WTC11 (cell line): Measurements from ENCODE around the gene LYPD1. TPM values are rescaled to one million over a fixed set of nuclear protein-coding genes. Genes with fewer than 3 reads are reported as not detected.

ENCODE experiments used
- ATAC-seq: fragments of 200-7000 bp; cut with Tn5 transposase; 2 replicates; pipeline ENCODE4 v1.10.0; 2021; ENCODE audit warnings: mild to moderate bottlenecking, moderate library complexity
- CTCF ChIA-PET: fragments of 300-600 bp; sonication (Branson Sonifier 250); formaldehyde crosslinking; loops from one replicate; lab custom pipeline; 2021; ENCODE audit warnings: antibody characterized with exemption; lab: Charles Lee
- POLR2A ChIA-PET: fragments of 350-600 bp; sonication (Branson Sonifier 250); formaldehyde crosslinking; loops from one replicate; lab custom pipeline; 2021; ENCODE audit warnings: antibody characterized with exemption; lab: Charles Lee
- DNase-seq: peaks from one replicate; pipeline ENCODE4 v3.0.0; 2021; ENCODE audit warnings: low spot score
- H3K27ac Mint-ChIP-seq: 2 replicates; pipeline ENCODE4 v1.8.0; 2021; ENCODE audit warnings: mixed read lengths
- H3K27me3 Mint-ChIP-seq: 2 replicates; pipeline ENCODE4 v1.8.0; 2021; ENCODE audit warnings: low read depth, mild to moderate bottlenecking, moderate library complexity, mixed read lengths
- H3K36me3 Mint-ChIP-seq: 2 replicates; pipeline ENCODE4 v1.8.0; 2021; ENCODE audit warnings: mixed read lengths
- H3K4me1 Mint-ChIP-seq: 2 replicates; pipeline ENCODE4 v1.8.0; 2022; ENCODE audit warnings: mixed read lengths
- H3K4me3 Mint-ChIP-seq: 2 replicates; pipeline ENCODE4 v1.8.0; 2021; ENCODE audit warnings: mild to moderate bottlenecking, moderate library complexity, mixed read lengths
- H3K9me3 Mint-ChIP-seq: 2 replicates; pipeline ENCODE4 v1.8.0; 2021; ENCODE audit warnings: mixed read lengths
- CBFB ChIP-seq: sonication (generic); formaldehyde crosslinking; IDR thresholded peaks from 2 replicates; pipeline ENCODE4 v1.8.1; 2022; ENCODE audit warnings: mild to moderate bottlenecking, low read depth, missing genetic modification reagents
- FOXJ3 ChIP-seq: sonication (generic); formaldehyde crosslinking; IDR thresholded peaks from 2 replicates; pipeline ENCODE4 v1.9.0; 2021; ENCODE audit warnings: missing genetic modification reagents, mild to moderate bottlenecking, borderline replicate concordance
- FOXP1 ChIP-seq: sonication (generic); formaldehyde crosslinking; IDR thresholded peaks from 2 replicates; pipeline ENCODE4 v1.8.0; 2022; ENCODE audit warnings: missing genetic modification reagents, mild to moderate bottlenecking, moderate library complexity, borderline replicate concordance
- HMGXB4 ChIP-seq: sonication (generic); formaldehyde crosslinking; IDR thresholded peaks from 2 replicates; pipeline ENCODE4 v1.8.1; 2023; ENCODE audit warnings: mild to moderate bottlenecking, moderate library complexity, missing genetic modification reagents
- MAX ChIP-seq: sonication (generic); formaldehyde crosslinking; IDR thresholded peaks from 2 replicates; pipeline ENCODE4 v1.8.0; 2022; ENCODE audit warnings: mild to moderate bottlenecking, missing genetic modification reagents
- MXD4 ChIP-seq: fragments of 250-450 bp; sonication (Bioruptor Pico); IDR thresholded peaks from 2 replicates; pipeline ENCODE4 v1.8.0; 2021; ENCODE audit warnings: mild to moderate bottlenecking, moderate library complexity, borderline replicate concordance
- NFATC4 ChIP-seq: fragments of 250-450 bp; sonication (Bioruptor Pico); IDR thresholded peaks from 2 replicates; pipeline ENCODE4 v1.9.0; 2021; ENCODE audit warnings: mild to moderate bottlenecking
- NFE2L1 ChIP-seq: sonication (generic); formaldehyde crosslinking; IDR thresholded peaks from 2 replicates; pipeline ENCODE4 v1.8.1; 2023; ENCODE audit warnings: missing genetic modification reagents
- NR1H2 ChIP-seq: sonication (generic); formaldehyde crosslinking; IDR thresholded peaks from 2 replicates; pipeline ENCODE4 v1.9.0; 2021; ENCODE audit warnings: mild to moderate bottlenecking, moderate library complexity, missing genetic modification reagents
- NR2C2 ChIP-seq: sonication (generic); formaldehyde crosslinking; IDR thresholded peaks from 2 replicates; pipeline ENCODE4 v1.8.0; 2022; ENCODE audit warnings: mild to moderate bottlenecking, missing genetic modification reagents
- OVOL2 ChIP-seq: fragments of 250-450 bp; sonication (Bioruptor Pico); IDR thresholded peaks from 2 replicates; pipeline ENCODE4 v1.9.0; 2021; ENCODE audit warnings: mild to moderate bottlenecking, borderline replicate concordance
- RELA ChIP-seq: sonication (generic); formaldehyde crosslinking; IDR thresholded peaks from 2 replicates; pipeline ENCODE4 v1.8.1; 2022; ENCODE audit warnings: missing genetic modification reagents, mild to moderate bottlenecking, borderline replicate concordance
- SP1 ChIP-seq: sonication (generic); formaldehyde crosslinking; conservative IDR thresholded peaks from 2 replicates; pipeline ENCODE4 v1.8.1; 2022; ENCODE audit warnings: missing genetic modification reagents
- TEAD4 ChIP-seq: sonication (generic); formaldehyde crosslinking; IDR thresholded peaks from 2 replicates; pipeline ENCODE4 v1.8.0; 2022; ENCODE audit warnings: mild to moderate bottlenecking, missing genetic modification reagents
- TP53 ChIP-seq: sonication (generic); formaldehyde crosslinking; IDR thresholded peaks from 2 replicates; pipeline ENCODE4 v1.8.1; 2023; ENCODE audit warnings: mild to moderate bottlenecking, missing genetic modification reagents
- USF2 ChIP-seq: sonication (generic); formaldehyde crosslinking; IDR thresholded peaks from 2 replicates; pipeline ENCODE4 v1.8.1; 2023; ENCODE audit warnings: mild to moderate bottlenecking, missing genetic modification reagents, moderate library complexity
- ZBTB21 ChIP-seq: sonication (generic); formaldehyde crosslinking; IDR thresholded peaks from 2 replicates; pipeline ENCODE4 v1.8.1; 2023; ENCODE audit warnings: mild to moderate bottlenecking, missing genetic modification reagents, borderline replicate concordance
- ZNF232 ChIP-seq: sonication (generic); formaldehyde crosslinking; IDR thresholded peaks from 2 replicates; pipeline ENCODE4 v1.8.0; 2022; ENCODE audit warnings: mild to moderate bottlenecking, missing genetic modification reagents
- ZNF263 ChIP-seq: sonication (generic); formaldehyde crosslinking; IDR thresholded peaks from 2 replicates; pipeline ENCODE4 v1.8.1; 2022; ENCODE audit warnings: low read depth, mild to moderate bottlenecking, moderate library complexity, missing genetic modification reagents
- ZNF416 ChIP-seq: fragments of 250-450 bp; sonication (Bioruptor Pico); IDR thresholded peaks from 2 replicates; pipeline ENCODE4 v1.9.0; 2021; ENCODE audit warnings: mild to moderate bottlenecking, inconsistent platforms
- total RNA-seq: library from RNA; stranded (reverse); gene quantifications from 3 replicates; pipeline ENCODE4 v1.2.3, GENCODE V29; 2021
- TF ChIP-seq, protein P1 (sequence below): sonication (generic); formaldehyde crosslinking; IDR thresholded peaks from 2 replicates; pipeline ENCODE4 v1.8.1; 2022; ENCODE audit warnings: mild to moderate bottlenecking, missing genetic modification reagents, moderate library complexity, borderline replicate concordance
- TF ChIP-seq, protein P2 (sequence below): sonication (generic); formaldehyde crosslinking; IDR thresholded peaks from 2 replicates; pipeline ENCODE4 v1.8.0; 2023; ENCODE audit warnings: missing genetic modification reagents, mild to moderate bottlenecking, borderline replicate concordance
- TF ChIP-seq, protein P3 (sequence below): fragments of 200-600 bp; IDR thresholded peaks from 2 replicates; pipeline ENCODE4 v1.8.0; 2022; ENCODE audit warnings: antibody characterized with exemption

Gene LYPD1
- total RNA-seq, 1 experiment from 2014 or later, result 2.8 TPM

DNA sequence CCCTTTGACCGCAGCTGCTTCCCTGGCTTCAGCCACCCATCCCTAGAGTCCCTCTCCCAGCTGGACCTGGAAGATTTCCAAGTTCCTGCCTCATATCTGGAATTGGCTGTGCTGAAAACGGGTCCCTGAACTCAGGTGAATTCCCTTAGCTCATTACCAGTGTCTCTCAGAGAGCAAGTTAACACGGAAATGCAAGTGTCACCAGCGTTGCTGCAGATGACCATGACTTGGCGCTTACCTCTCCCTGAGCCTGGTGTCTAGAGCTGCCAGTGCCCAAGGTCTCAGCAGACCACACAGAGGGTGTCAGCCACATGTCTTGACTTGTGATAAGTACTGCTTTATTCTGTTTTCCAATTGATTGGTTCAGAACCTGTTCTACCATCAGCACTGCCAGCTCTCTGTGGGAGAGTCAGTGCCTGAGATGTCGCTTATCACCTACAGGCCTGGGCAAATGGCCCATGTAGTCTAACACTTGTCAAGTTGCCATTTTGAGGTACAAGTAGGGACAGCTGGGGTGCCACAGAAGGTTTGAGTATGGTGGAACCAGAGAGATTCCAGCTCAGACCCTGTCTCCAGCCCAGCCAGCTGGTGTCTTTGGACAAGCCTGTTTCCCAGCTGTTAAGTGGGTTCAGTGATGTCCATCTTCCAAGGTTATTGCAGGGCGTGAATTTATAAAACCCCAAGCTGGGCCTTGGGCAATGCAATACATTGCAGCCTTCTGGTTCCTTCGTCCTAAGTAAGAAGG is 48.7 kb downstream of the LYPD1 start:
- peaks cover 30% of the 10 kb centered on the region for H3K4me1 Mint-ChIP-seq
- no peak for ATAC-seq

GRCh38 chr2:132620115-132620514 is 49.9 kb downstream of the LYPD1 start:
- no peak for ATAC-seq

More for the DNA sequence above, 48.7 kb downstream of the LYPD1 start:
- Mint-ChIP-seq H3K27me3 (peaks cover 4% of the 10 kb centered on the region; the same call in 1 of the 2 replicates), H3K4me3 (no peak overlapping the region), H3K36me3 (peaks cover 7% of the 10 kb centered on the region), H3K9me3 (peaks cover 15% of the 10 kb centered on the region), H3K27ac (no peak overlapping the region)
- POLR2A ChIA-PET, result no interaction called here
- CTCF ChIA-PET, result interaction anchor here (1.4 kb wide), 1 partner anchor 30 kb away, joined by 3 read pairs; no protein-coding TSS in a partner anchor
- no peak for DNase-seq
- TF ChIP-seq ZNF263 (CRISPR knock-in tag) (no peak), CBFB (CRISPR knock-in tag) (no peak), ZNF232 (CRISPR knock-in tag) (no peak), ZNF416 (CRISPR knock-in tag) (no peak), HMGXB4 (CRISPR knock-in tag) (no peak), OVOL2 (no peak), SP1 (CRISPR knock-in tag) (no peak), NFE2L1 (CRISPR knock-in tag) (no peak), RELA (CRISPR knock-in tag) (no peak), MXD4 (CRISPR knock-in tag) (no peak), TP53 (CRISPR knock-in tag) (no peak)
- TF ChIP-seq, protein P1, sequence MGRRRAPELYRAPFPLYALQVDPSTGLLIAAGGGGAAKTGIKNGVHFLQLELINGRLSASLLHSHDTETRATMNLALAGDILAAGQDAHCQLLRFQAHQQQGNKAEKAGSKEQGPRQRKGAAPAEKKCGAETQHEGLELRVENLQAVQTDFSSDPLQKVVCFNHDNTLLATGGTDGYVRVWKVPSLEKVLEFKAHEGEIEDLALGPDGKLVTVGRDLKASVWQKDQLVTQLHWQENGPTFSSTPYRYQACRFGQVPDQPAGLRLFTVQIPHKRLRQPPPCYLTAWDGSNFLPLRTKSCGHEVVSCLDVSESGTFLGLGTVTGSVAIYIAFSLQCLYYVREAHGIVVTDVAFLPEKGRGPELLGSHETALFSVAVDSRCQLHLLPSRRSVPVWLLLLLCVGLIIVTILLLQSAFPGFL (CRISPR knock-in tag), result no peak
- TF ChIP-seq, all 79 proteins: peak for 0

GRCh38 chr2:132618734-132619133 is 51.3 kb downstream of the LYPD1 start:
- no peak overlapping the region for H3K27ac Mint-ChIP-seq
- peaks cover 2% of the 10 kb centered on the region; the same call in 1 of the 2 replicates for H3K27me3 Mint-ChIP-seq
- no peaks in the 10 kb centered on the region for H3K9me3 Mint-ChIP-seq
- H3K36me3 Mint-ChIP-seq, result no peaks in the 10 kb centered on the region
- ChIA-PET CTCF (no interaction called here), POLR2A (no interaction called here)
- H3K4me1 Mint-ChIP-seq, result peaks cover 24% of the 10 kb centered on the region
- H3K4me3 Mint-ChIP-seq, result no peak overlapping the region
- ATAC-seq (no peak), DNase-seq (no peak)
- TF ChIP-seq ZBTB21 (CRISPR knock-in tag) (no peak), USF2 (CRISPR knock-in tag) (no peak), TEAD4 (CRISPR knock-in tag) (no peak), FOXP1 (CRISPR knock-in tag) (no peak), NR2C2 (CRISPR knock-in tag) (no peak), MAX (CRISPR knock-in tag) (no peak), FOXJ3 (CRISPR knock-in tag) (no peak), NFATC4 (CRISPR knock-in tag) (no peak)
- TF ChIP-seq, protein P2, sequence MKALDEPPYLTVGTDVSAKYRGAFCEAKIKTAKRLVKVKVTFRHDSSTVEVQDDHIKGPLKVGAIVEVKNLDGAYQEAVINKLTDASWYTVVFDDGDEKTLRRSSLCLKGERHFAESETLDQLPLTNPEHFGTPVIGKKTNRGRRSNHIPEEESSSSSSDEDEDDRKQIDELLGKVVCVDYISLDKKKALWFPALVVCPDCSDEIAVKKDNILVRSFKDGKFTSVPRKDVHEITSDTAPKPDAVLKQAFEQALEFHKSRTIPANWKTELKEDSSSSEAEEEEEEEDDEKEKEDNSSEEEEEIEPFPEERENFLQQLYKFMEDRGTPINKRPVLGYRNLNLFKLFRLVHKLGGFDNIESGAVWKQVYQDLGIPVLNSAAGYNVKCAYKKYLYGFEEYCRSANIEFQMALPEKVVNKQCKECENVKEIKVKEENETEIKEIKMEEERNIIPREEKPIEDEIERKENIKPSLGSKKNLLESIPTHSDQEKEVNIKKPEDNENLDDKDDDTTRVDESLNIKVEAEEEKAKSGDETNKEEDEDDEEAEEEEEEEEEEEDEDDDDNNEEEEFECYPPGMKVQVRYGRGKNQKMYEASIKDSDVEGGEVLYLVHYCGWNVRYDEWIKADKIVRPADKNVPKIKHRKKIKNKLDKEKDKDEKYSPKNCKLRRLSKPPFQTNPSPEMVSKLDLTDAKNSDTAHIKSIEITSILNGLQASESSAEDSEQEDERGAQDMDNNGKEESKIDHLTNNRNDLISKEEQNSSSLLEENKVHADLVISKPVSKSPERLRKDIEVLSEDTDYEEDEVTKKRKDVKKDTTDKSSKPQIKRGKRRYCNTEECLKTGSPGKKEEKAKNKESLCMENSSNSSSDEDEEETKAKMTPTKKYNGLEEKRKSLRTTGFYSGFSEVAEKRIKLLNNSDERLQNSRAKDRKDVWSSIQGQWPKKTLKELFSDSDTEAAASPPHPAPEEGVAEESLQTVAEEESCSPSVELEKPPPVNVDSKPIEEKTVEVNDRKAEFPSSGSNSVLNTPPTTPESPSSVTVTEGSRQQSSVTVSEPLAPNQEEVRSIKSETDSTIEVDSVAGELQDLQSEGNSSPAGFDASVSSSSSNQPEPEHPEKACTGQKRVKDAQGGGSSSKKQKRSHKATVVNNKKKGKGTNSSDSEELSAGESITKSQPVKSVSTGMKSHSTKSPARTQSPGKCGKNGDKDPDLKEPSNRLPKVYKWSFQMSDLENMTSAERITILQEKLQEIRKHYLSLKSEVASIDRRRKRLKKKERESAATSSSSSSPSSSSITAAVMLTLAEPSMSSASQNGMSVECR, result no peak
- TF ChIP-seq, protein P3, sequence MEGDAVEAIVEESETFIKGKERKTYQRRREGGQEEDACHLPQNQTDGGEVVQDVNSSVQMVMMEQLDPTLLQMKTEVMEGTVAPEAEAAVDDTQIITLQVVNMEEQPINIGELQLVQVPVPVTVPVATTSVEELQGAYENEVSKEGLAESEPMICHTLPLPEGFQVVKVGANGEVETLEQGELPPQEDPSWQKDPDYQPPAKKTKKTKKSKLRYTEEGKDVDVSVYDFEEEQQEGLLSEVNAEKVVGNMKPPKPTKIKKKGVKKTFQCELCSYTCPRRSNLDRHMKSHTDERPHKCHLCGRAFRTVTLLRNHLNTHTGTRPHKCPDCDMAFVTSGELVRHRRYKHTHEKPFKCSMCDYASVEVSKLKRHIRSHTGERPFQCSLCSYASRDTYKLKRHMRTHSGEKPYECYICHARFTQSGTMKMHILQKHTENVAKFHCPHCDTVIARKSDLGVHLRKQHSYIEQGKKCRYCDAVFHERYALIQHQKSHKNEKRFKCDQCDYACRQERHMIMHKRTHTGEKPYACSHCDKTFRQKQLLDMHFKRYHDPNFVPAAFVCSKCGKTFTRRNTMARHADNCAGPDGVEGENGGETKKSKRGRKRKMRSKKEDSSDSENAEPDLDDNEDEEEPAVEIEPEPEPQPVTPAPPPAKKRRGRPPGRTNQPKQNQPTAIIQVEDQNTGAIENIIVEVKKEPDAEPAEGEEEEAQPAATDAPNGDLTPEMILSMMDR, result no peak

More at GRCh38 chr2:132620115-132620514, 49.9 kb downstream of the LYPD1 start:
- peaks cover 33% of the 10 kb centered on the region for H3K4me1 Mint-ChIP-seq
- H3K4me3 Mint-ChIP-seq, result no peak overlapping the region
- peaks cover 5% of the 10 kb centered on the region for H3K36me3 Mint-ChIP-seq
- peaks cover 11% of the 10 kb centered on the region for H3K9me3 Mint-ChIP-seq
- ChIA-PET CTCF (no interaction called here), POLR2A (no interaction called here)
- no peak overlapping the region for H3K27ac Mint-ChIP-seq
- peaks cover 4% of the 10 kb centered on the region; the same call in 1 of the 2 replicates for H3K27me3 Mint-ChIP-seq
- DNase-seq, result no peak
- TF ChIP-seq NR1H2 (CRISPR knock-in tag), result no peak
